ENCODE data around the gene MMP25. TPM values are rescaled to one million over a fixed set of nuclear protein-coding genes. Genes with fewer than 3 reads are reported as not detected.

The MMP25 gene
- total and polyA plus RNA-seq, 9 of the 15 experiments (the other 6 are each of a cell fraction or from before 2014, with no cell fraction given): 0.03 to 0.04 TPM; not detected in 7

GRCh38 chr16:3099732-3100499 lies 53.6 kb downstream of the MMP25 start (continued):
- TF ChIP-seq MGA (IDR thresholded peaks at IDR 0.05): peak; percentile 71
- no peak for TF ChIP-seq MED1 (CRISPR knock-in tag; IDR thresholded peaks at IDR 0.05; ENCODE audit: borderline replicate concordance)
- TF ChIP-seq ZNF263 (CRISPR knock-in tag; IDR thresholded peaks at IDR 0.05; ENCODE audit: borderline replicate concordance): no peak
- no peak for TF ChIP-seq ZNF121 (CRISPR knock-in tag; conservative IDR thresholded peaks at IDR 0.05)
- TF ChIP-seq MXI1 (IDR thresholded peaks at IDR 0.05; ENCODE audit: low read depth, low read length): no peak
- TF ChIP-seq ZBTB33 (CRISPR knock-in tag; IDR thresholded peaks at IDR 0.05): no peak
- no peak for TF ChIP-seq CEBPB (tag; IDR thresholded peaks at IDR 0.05)
- no peak for TF ChIP-seq LEF1 (IDR thresholded peaks at IDR 0.05)
- no peak for TF ChIP-seq THRB (CRISPR knock-in tag; conservative IDR thresholded peaks at IDR 0.05)
- no peak for TF ChIP-seq SMAD2 (IDR thresholded peaks at IDR 0.05; ENCODE audit: low read depth, low read length)
- TF ChIP-seq ZFPM2 (CRISPR knock-in tag; IDR thresholded peaks at IDR 0.05): no peak
- no peak for TF ChIP-seq HES1 (IDR thresholded peaks at IDR 0.05; ENCODE audit: low read depth)
- no peak for TF ChIP-seq DPF2 (IDR thresholded peaks at IDR 0.05)

Data from K562 (cell line).